ENCODE measurements around the gene HNRNPUL1.

HNRNPUL1 gene

DNA sequence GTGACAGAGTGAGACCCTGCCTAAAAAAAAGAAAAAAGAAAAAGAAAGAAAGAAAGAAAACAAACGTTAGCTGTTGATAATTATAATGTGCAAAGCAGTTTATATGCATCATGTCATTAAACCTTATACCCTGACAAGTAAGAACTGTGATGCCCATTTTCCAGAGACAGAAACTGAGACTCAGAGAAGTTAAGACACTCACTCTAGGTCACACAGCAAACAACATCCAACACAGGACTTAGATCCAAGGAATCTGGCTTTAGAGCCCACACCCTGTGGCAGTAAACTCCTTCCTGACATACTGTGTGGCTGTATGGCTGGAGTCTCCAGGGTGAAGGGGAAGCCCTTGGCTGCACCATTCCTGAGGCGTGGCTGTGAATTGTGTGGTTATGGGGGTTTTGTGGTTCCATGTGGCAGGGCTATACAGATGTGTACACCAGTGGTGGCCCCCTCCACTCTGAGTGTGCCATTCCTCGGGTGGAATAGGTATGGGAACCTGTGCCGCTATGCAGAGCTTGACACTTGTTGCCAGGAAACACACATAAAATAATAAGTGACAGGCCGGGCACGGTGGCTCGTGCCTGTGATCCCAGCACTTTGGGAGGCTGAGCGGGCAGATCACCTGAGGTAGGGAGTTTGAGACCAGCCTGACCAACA lies 29.5 kb upstream of the HNRNPUL1 start:
- no peak for DNase-seq (ENCODE audit: low read depth)

DNA sequence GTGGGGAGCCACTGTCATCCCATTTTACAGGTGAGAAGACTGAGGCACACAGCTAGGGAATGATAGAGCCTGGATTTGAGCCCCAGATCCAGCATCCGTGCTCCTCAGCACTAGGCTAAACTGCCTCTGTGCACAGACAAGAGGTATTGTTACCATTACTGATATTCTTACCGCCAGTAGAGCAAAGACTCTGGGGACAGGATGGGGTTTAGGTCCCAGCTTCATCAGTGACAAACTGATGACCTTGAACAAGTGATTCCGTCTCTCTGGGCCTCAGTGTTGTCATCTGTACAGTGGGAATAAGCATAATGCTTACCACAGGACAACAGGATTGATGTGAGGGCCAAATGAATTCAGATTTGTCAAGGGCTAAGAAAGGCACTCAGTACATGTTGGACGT lies 28.7 kb upstream of the HNRNPUL1 start:
- DNase-seq (ENCODE audit: low read depth) = no peak

DNA sequence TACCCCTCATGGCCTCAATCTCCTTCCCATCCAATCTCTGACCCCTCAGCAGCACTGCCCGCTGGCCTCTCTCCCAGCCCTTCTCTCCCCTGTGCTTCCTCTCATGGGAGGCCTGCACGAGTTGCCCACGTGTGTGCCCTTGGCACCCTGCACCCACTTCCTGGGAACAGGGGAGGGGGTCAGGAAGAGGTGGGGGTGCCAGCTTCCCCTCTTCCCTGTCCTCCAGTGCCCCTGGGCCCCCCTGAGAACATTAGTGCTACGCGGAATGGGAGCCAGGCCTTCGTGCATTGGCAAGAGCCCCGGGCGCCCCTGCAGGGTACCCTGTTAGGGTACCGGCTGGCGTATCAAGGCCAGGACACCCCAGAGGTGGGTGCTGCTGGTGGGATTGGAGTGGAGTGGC lies 25.9 kb upstream of the HNRNPUL1 start:
- DNase-seq (ENCODE audit: low read depth) = no peak

DNA sequence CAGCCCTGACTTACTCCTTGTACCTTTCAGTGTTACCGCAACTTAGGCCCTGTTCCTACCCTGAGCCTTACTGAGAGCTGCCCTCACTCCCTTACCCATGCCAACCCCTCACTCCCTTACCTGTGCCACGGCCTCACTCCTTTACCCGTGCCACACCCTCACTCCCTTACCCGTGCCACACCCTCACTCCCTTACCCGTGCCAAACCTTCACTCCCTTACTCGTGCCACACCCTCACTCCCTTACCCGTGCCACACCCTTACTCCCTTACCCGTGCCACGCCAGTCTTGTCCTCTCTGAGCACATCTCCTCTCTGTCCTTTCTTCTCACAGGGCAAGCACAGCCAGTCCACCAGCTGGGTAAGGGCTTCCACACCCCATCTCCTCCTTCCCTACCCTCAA lies 24.8 kb upstream of the HNRNPUL1 start:
- no peak for DNase-seq (ENCODE audit: low read depth)

DNA sequence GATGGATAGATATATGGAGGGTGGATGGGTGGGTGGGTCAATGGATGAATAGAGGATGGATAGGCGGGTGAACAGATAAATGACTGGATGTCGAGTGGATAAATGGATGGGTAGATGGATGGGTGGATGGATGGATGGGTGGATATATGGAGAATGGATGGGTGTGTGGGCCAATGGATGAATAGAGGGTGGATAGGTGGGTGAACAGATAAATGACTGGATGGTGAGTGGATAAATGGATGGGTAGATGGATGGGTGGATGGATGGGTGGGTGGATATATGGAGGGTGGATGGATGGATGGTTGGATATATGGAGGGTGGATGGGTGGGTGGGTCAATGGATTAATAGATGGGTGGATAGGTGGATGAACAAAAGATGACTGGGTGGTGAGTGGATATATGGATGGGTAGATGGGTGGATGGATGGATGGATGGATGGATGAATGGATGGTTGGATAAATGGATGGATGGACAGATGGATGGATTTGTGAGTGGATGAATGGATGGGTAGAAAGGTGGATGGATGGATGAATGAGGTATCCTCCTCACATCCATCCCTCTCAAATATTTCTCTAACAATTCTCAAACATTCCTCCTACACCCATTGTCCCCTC lies 24.1 kb upstream of the HNRNPUL1 start:
- no peak for DNase-seq (ENCODE audit: low read depth)

DNA sequence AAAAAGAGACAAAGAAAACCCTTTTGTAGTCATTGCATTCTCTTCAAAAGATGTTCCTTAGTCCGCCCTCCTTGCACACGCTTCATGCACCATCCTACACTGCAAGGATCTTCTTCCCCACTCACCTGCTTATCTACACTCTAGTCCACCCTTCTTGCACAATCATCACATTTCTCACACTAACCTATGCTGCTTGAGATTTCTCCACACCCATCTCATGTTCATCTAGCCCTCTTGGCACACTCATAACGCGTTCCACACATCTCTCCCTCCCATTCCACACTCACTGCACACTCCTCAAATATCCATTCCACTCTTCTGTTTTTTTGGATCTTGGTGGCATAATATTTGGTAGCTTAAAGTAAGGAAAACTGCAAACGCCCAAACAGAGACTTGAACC lies 22.3 kb upstream of the HNRNPUL1 start:
- DNase-seq (ENCODE audit: low read depth) = no peak

DNA sequence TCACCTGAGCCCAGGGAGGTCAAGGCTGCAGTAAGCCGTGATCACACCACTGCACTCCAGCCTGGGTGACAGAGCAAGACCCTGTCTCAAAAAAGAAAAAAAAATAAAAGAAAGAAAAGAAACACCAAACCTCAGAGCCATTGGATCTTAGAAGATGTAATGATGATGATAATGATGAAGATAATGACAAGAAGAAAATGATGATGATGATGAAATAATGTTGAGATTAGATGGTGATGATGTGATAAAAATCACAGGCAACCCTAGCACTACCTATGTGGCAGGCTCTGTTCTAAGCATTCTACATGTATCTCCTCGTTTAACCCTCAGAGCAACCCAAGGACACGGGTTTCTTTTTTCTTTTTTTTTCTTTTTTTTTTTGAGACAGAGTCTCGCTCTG lies 20.1 kb upstream of the HNRNPUL1 start:
- DNase-seq (ENCODE audit: low read depth) = no peak

DNA sequence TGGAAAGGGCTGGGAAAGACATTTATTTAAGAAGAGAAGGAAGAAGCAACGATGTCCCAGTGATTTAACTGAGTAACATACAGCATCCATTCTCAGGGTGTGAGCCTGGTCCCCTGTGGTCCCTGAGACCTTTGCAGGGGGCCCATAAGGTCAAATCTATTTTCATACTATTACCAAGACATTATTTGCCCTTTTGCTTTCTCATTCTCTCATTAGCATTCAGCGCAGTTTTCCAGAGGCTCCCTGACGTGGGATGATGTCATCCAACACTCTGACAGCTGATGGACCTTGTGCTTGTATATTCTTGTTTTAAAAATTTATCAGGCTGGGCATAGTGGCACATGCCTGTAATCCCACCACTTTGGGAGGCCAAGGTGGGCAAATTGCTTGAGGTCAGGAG lies 18.3 kb upstream of the HNRNPUL1 start:
- DNase-seq (ENCODE audit: low read depth) = no peak

DNA sequence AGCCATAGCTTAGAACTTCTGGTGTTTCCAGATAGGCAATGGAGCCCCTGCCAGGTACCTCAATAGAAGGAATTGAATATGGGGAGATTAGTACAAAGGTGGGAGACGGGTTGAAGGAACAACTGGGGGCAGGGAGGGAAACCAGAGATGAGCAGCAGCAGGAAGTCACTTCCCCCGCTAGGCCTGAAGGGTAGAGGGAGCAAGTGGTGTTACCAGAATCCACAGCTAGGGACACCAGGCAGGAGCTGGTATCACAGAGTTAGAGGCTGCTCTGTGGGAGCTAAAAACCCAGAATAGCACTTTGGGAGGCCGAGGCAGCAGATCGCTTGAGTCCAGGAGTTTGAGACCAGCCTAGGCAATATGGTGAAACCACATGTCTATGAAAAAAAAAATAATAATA lies 15.3 kb upstream of the HNRNPUL1 start:
- DNase-seq (ENCODE audit: low read depth) = no peak

DNA sequence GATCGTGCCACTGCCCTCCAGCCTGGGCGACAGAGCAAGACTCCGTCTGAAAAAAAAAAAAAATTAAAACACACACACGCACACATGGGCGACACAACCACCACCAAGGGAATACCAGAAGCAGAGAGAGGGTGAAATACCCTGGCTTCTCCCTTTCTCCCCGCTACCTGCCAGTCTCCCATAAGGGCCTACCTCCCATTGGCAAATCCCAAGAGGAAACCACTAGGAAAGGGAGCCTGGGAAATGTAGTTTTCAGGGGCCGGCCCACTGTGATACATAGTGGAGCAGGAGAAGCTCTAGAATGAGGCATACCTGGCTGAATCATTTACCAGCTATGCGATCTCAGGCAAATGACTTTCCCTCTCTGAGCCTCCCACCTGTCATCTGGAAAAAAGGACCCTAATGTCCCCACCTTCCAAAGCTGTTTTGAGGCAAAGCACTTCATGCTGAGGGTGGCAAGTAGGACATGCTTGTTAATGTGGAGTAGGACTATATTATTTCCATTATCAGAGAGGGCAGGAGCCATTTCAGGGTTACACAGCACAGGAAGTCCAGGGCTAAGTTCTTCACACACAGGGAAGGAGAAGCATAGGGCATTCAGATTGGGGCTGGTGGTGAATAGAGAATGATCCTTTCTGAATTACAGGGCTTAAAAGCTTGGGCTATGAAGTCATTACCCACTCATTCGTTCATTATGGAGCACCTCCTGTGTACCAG lies 14.3 kb upstream of the HNRNPUL1 start:
- DNase-seq (ENCODE audit: low read depth) = no peak

DNA sequence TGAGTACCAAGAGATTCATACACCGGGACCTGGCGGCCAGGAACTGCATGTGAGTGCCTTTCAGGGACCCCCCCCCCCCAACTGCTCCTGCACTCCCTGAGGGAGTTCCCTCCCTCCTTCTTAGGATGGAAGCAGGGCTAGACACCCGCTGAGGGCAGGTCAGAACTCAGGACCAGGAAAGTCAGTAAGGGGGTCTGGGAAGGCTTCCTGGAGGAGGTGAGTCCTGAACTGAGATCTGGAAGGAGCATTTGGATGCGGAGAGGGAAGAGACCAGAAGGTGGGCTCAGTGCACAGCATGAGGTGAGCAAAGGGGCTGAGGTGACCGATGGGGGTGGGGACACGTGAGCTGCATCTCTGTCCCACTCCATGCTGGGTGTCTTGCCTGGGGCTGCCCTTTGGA lies 10.5 kb upstream of the HNRNPUL1 start:
- no peak for DNase-seq (ENCODE audit: low read depth)

DNA sequence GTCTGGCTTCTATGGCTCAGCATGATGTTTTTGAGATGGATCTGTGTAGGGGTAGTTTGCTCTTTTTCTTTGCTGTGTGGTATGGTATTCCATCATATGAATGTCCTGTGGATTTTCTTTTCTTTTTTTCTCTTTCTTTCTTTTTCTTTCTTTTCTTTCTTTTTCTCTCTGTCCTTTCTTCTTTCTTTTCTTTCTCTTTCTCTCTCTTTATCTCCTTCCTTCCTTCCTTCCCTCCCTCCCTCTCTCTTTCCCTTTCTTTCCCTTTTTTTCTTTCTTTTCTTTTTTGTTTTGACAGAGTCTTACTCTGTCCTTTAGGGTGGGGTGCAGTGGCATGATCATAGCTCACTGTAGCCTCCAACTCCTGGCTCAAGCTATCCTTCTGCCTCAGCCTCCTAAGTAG lies 9.0 kb upstream of the HNRNPUL1 start:
- no peak for DNase-seq (ENCODE audit: low read depth)

DNA sequence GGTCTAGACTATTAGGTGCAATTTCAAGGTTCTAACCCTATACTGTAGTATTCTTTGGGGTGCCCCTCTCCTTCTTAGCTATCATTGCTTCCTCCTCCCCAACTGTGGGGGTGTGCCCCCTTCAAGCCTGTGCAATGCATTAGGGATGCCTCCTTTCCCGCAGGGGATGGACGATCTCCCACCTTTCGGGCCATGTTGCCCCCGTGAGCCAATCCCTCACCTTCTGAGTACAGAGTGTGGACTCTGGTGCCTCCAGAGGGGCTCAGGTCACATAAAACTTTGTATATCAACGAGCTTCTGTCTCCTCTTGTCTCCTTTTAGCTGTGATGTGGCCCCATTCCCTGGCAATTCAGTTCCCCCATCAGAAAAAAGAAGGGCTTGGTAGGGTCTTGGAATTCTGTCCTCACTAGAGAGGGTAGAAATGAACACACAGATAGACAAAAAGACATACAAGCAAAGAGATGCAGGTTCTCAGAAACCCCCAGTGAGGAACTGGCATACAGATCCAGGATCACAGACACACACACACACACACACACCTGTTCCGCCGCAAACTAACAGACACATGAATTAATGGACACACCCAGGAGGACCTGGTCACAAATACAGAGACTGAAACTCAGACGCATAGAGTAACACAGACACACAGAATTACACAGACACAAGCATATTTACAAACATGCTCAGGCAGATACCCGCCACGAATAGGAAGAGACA lies 2.5 kb upstream of the HNRNPUL1 start:
- no peak for DNase-seq (ENCODE audit: low read depth)

DNA sequence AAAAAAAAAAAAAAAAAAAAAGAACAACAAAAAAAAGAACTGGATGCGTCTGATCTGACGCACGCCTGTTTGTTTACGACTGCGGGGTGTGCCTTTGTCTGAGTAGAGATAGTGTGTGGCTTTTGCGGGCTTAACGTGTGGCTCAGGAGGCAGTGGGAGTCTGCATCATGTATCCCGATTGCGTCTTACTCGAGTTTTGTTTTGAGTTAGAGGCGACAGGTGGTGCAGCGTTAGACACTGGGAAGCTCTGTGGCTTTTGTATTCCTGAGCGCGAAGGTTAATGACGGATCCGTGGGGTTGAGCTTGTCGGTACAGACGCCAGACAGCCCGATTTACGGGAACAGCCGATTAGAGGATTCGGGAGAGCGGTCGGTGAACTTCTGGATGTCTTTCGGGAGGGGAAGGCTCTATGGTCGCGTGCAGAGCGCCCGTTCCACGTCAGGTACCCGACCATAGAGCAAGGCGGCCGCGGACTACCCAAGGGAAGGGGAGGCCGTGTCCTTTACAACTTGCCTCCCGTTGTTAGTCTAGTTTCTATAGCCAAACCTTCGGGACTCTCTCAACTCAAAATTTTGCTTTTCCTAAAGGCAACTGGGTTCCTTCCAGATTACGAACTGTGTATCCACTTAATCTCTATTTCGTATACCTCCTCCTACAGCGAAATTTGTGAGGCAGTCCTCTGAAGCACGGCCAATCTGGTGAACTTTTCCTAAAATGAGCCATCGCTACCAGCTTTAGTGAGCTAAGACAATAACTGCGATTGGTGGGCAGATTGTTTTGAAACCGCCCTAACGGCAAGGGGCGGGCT lies 926 bp upstream of the HNRNPUL1 start:
- DNase-seq (ENCODE audit: low read depth) = peak; percentile 62

DNA sequence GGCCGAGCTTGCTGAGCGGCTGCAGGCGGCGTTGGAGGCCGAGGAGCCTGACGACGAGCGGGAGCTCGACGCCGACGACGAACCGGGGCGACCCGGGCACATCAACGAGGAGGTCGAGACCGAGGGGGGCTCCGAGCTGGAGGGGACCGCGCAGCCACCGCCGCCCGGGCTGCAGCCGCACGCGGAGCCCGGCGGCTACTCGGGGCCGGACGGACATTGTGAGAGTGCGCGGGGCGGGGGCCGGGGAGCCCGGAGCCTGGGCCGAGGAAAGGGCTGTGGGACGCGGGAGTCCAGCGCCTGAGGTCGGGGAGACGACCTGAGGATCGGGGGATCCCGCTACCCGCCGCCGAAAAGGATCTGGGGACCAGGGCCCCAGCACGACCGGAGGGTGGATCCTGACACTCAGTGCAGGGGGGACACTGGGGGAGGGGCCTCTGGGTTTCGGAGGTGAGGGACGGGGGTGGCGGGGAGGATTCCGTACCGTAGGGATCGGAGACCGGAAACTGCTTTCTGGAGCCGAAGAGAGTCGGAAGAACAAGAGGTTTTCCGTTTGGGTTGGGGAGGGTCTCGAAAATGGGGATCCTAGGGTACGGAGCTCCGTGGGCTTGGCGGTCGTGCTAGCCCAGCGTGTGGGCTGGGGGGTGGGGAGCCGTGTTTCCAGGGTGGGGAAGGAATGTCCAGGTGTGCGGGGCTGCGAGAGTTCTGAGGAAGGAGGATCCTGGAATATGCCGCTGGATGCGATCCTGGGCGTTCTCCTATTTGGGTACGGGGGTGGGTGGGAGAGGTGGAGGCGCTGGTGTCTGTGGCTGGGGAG lies 616 bp downstream of the HNRNPUL1 start:
- DNase-seq (ENCODE audit: low read depth) = peak; percentile 60

DNA sequence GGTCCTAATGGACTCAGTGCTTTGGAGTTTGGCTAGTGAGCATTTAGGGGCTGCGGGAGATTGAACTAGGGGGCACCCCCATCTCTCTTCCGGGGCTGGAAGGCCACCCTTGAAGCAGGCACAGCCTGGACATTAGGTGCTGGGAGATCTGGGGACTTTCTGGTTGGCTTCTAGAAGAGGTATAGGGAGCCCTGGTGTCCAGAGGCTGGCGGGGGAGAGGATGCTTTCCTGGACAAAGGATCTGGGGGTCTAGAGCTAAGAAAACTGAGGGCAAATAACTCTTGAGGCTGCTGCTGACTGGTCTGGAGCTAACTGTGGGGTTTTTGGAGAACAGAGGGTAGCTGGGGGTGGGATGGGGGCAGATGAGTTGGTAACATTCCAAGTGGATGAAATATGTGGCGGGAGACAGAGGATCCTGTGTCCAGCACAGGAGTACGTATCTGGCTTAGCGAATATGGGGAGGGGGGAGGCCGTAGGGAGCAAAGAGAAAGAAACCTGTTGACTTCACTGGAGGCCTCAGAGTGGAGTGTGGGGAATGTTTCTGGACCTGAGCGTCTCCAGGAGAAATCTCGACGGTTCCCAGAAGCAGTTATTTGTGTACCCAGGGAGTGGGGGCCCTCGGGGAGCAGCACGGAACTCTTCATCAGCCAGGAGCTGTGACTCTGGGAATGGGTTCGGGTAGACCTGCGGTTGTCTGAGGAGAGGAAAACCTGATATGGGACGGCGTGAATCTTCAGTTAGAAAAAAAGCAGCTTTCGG lies 1.4 kb downstream of the HNRNPUL1 start:
- peak; percentile 39 for DNase-seq (ENCODE audit: low read depth)

DNA sequence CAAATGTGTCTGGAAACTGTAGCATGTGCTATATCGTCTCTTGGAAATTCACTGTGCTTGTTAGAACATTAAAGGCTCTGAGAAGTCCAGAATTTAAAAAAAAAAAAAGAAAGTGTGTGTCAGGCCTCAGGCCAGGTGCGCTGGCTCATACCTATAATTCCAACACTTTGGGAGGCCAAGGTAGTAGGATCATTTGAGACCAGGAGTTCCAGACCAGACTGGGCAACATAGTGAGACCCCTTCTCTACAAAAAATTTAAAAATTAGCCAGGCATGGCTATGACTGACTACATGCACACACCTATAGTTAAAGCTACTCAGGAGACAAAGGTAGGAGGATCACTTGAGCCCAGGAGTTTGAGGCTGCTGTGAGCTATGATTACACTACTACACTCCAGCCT lies 4.9 kb downstream of the HNRNPUL1 start:
- DNase-seq (ENCODE audit: low read depth) = no peak

DNA sequence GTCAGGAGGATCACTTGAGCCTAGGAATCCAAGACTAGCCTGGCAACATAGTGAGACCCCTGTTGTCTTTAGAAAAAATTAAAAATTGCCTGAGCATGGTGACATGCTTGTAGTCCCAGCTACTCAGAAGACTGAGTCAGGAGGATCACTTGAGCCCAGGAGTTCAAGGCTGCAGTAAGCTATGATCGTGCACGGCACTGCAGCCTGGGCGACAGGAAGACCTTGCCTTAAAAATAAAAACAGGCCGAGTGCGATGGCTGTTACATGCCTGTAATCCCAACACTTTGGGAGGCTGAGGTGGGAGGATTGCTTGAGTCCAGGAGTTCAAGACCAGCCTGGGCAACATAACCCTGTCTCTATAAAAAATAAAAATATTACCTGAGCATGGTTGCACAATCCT lies 5.4 kb downstream of the HNRNPUL1 start:
- no peak for DNase-seq (ENCODE audit: low read depth)

DNA sequence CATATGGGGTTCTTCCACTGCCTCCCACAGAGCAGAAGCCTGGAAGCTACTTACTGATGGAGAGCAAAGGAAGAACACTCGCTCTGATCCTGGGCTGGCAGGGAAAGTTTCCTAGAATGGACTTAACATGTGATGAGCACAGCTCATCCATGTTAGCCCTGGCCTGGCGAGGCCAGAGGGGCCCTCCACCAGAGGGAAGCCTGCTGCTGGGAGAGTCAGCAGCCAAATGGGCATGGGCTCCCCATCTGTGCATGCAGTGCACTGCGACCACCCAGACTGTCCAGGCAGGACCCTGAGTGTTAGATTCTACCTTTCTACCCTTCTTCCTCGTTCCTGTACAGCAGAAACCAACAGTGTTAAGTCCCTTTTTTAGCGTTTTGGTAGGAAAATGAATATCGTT lies 8.9 kb downstream of the HNRNPUL1 start:
- no peak for DNase-seq (ENCODE audit: low read depth)

DNA sequence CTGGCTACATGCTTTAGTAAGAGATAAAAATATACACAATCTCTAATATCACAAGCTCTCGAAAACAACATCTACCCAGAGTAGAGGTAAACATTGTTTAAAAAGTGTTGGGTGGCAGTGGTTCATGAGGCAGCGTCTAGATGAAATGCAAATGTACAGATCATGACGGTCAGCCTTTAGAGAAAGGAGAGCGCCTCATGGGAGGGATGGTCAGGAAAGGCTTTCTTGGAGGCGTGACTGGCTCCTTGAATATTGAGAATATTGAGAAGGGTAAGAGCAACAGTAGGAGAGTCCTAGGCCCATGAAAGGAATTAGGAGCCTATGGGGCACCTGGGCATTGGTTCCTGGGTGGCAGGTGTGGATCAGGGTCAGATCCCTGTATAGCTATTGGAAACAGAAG lies 10.6 kb downstream of the HNRNPUL1 start:
- DNase-seq (ENCODE audit: low read depth) = no peak

DNA sequence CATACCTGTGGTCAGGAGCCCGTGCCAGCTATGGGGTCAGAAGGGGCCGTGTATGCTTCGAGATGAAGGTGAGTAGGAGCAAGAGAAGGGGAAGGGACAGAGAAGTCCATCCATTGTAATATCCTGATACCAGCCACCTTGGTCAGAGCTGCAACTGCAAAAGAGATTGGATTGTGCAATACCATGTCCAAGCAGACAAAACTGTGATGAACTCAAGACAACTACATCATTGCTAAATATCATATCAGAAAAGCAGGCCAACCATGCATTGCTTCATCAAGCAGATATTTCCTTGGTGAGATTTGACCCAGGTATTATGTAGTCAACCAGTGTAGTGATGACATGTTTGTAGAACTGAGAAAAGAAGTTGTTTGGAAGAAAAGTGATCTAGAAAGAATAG lies 12.1 kb downstream of the HNRNPUL1 start:
- no peak for DNase-seq (ENCODE audit: low read depth)

All from EH (cell line).